ENCODE data around the gene DAAM2. TPM values are rescaled to one million over a fixed set of nuclear protein-coding genes. Genes with fewer than 3 reads are reported as not detected.

Gene DAAM2
- total and polyA plus RNA-seq, 9 of the 15 experiments (the other 6 are each of a cell fraction or from before 2014, with no cell fraction given): 0.01 to 0.07 TPM; not detected in 7

DNA sequence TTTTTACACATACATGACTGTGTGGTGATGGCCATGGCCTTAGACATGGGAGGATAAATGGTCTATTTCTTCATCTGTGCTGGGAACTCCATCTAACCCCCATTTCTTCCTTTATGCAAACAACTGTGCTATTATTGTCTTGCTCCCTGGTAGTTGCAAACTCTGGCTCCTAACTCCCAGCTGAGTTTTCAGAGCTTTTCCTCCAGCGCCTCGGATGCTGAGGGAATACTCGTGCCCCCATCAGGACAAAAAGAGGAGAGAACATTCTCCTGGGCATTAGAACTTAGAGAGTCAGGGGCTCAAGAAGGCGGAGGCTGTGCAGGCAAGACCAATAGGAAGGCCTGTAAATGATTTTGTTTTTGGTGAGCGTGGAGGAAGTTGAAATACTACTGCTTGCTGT lies 2.1 kb downstream of the DAAM2 start (continued):
- TF ChIP-seq JUN (IDR thresholded peaks at IDR 0.05; ENCODE audit: borderline replicate concordance, low read depth, low read length) (no peak), JUN (CRISPR knock-in tag; IDR thresholded peaks at IDR 0.05; ENCODE audit: borderline replicate concordance) (no peak), RBM17 (IDR thresholded peaks at IDR 0.05; ENCODE audit: borderline replicate concordance, low read depth, low read length) (no peak), HNRNPLL (IDR thresholded peaks at IDR 0.05; ENCODE audit: low read depth, low read length, poor library complexity, severe bottlenecking) (no peak), SMAD3 (CRISPR knock-in tag; conservative IDR thresholded peaks at IDR 0.05) (no peak), ZNF764 (CRISPR knock-in tag; IDR thresholded peaks at IDR 0.05; ENCODE audit: low read depth) (no peak), ZNF282 (CRISPR knock-in tag; IDR thresholded peaks at IDR 0.05) (no peak), MYNN (IDR thresholded peaks at IDR 0.05) (no peak), MYNN (CRISPR knock-in tag; IDR thresholded peaks at IDR 0.05) (no peak)
- TF ChIP-seq, protein P1, sequence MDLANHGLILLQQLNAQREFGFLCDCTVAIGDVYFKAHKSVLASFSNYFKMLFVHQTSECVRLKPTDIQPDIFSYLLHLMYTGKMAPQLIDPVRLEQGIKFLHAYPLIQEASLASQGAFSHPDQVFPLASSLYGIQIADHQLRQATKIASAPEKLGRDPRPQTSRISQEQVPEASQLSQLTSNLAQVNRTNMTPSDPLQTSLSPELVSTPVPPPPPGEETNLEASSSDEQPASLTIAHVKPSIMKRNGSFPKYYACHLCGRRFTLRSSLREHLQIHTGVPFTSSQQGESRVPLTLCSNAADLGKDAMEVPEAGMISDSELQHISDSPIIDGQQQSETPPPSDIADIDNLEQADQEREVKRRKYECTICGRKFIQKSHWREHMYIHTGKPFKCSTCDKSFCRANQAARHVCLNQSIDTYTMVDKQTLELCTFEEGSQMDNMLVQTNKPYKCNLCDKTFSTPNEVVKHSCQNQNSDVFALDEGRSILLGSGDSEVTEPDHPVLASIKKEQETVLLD (IDR thresholded peaks at IDR 0.05): no peak

DNA sequence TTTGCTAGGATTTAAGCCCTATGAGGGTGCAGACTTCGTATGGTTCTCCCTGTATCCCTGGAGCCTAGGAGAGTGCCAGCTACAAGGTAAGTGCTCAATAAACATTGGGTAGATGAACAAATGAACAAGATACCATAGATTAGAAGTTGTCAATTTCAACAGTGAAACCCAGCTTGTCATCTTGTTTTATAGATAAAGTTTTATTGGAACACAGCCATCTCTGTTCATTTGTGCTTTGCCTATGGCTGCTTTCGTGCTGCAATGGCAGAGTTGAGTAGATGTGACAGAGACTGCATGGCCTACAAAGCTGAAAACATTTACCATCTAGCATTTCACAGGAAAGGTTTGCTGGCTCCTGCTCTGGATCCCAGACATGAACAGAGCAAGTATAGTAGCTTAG lies 5.6 kb downstream of the DAAM2 start:
- no peak overlapping the region for H3K9ac ChIP-seq (ENCODE audit: insufficient read depth in 1 of 2, low read depth in 2 of 2, low read length in 2 of 2)
- no TSS peak for BruUV-seq (replicated peaks)
- H3K27ac ChIP-seq (ENCODE audit: extremely low read depth, low read depth, low read length): no peak overlapping the region
- H3K4me1 ChIP-seq (replicated peaks in 1 of 2; ENCODE audit: control insufficient read depth in 2 of 2, insufficient read depth in 2 of 2, low read length in 2 of 2): no peaks in the 10 kb centered on the region
- no peaks in the 10 kb centered on the region for H3K79me2 ChIP-seq (ENCODE audit: control insufficient read depth, insufficient read depth, low read length)
- no peaks in the 10 kb centered on the region for H3K9me1 ChIP-seq (ENCODE audit: control insufficient read depth, insufficient read depth, low read length)
- ChIA-PET CTCF (ENCODE audit: low intra/inter-chr PET ratio) (no interaction called here), POLR2A (no interaction called here)
- TF ChIP-seq ZFP30 (CRISPR knock-in tag; IDR thresholded peaks at IDR 0.05; ENCODE audit: borderline replicate concordance) (no peak), ZBTB40 (IDR thresholded peaks at IDR 0.05) (peak; percentile 91), ZBTB40 (CRISPR knock-in tag; IDR thresholded peaks at IDR 0.05) (peak; percentile 79)
- FAIRE-seq (no peak), ATAC-seq (no peak), DNase-seq (ENCODE audit: extremely low read depth in 1 of 4, low spot score in 3 of 4) (no peak)
- intact Hi-C loops (cut with micrococcal nuclease) (no loop called here), in situ Hi-C loops (cut with MboI) (no loop called here)
- no peak overlapping the region for H2AFZ ChIP-seq (ENCODE audit: low read depth, low read length)
- peaks cover 21 to 41% of the 10 kb centered on the region in 2 experiments for H3K27me3 ChIP-seq (ENCODE audit: control insufficient read depth in 2 of 2, insufficient read depth in 2 of 2, low read length in 2 of 2)
- no peaks in the 10 kb centered on the region for H3K36me3 ChIP-seq (ENCODE audit: control insufficient read depth, insufficient read depth, low read length)
- H3K4me3 ChIP-seq: no peak overlapping the region
- no peak overlapping the region for H3K4me2 ChIP-seq (ENCODE audit: insufficient read depth, low read length)
- H3K9me3 ChIP-seq (replicated peaks; ENCODE audit: control insufficient read depth, insufficient read depth, low read depth, low read length): no peaks in the 10 kb centered on the region
- WGBS (ENCODE audit: insufficient coverage, low coverage, missing lambda C conversion rate): 0% methylated on average over 2 of the region's 2 CpGs
- H4K20me1 ChIP-seq (replicated peaks; ENCODE audit: control insufficient read depth, insufficient read depth, low read length): peaks cover 3% of the 10 kb centered on the region; the same call in 1 of the 2 replicates
